ENCODE measurements around the gene LRRC26. TPM values are rescaled to one million over a fixed set of nuclear protein-coding genes. Genes with fewer than 3 reads are reported as not detected.
"Not testable (repeated sequence)": the region's sequence is repeated elsewhere in the genome, so short reads cannot be mapped to it uniquely, and the experiment has no call there.

LRRC26 gene
- polyA plus RNA-seq, 2 of the 4 experiments (the other 2 are of a cell fraction) = 0.08 to 1.0 TPM

DNA sequence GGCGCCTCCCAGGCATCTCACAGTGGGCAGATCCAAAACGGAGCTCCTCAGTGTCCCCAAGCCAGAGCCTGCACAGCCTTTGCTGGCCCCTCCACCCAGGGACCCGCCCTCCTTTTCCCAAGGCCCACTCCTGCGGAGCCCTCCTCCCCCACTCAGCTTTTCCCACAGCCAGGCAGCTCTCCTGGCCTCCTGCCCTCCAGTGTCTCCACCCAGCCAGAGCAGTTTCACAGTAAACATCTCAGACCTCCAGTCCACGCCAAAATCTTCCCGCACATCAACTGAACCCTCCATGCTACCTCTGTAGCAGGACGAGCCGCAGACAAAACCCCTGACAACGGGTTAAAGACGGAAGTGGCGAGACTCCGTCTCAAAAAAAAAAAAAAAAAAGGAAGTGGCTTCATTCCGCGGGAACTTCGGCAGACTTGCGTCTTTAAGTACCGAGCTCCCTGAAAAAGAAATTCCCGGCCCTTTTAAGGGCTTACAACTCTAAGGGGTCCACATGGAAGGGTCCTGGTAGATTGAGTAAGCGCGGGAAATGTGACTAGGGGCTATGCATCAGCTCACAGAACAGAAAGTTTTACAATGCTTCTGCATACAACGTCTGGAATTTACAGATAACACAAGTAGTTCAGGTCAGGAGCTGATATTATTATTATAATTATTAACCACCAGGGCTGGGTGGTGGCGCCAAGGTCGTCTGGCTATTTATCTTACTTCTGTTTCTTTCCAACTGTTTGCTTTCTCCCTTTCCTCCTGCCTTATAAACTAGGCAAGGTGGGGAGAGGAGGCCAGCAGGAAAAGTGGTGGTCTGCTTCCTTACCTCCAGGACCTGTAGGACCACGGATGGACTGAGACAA, 42.3 kb downstream of the LRRC26 start:
- FAIRE-seq = no peak
- H3K4me3 ChIP-seq = peak overlapping the region; percentile 94

DNA sequence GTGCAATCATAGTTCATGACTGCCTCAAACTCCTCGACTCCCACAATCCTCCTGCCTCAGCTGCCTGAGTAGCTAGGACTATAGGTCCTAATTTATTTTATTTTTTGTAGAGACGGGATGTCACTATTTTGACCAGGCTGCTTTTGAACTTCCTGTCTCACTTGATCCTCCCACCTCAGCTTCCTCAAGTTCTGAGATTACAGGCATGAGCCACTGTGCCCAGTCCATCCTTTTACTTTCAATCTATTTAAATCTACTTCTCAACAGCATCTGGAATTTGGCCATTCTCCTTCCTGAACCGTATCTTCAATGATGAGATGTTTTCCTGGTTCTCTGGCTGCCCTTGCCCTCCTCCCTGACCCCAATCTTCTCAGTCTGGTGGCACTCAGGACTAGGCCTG, 43.1 kb downstream of the LRRC26 start:
- no peak for FAIRE-seq
- TF ChIP-seq HDAC2 (IDR thresholded peaks at IDR 0.05) (no peak), SREBF2 (IDR thresholded peaks at IDR 0.05) (no peak), SMC3 (IDR thresholded peaks at IDR 0.05) (no peak), E2F6 (IDR thresholded peaks at IDR 0.05; ENCODE audit: borderline replicate concordance, low read depth) (no peak), TFCP2L1 (CRISPR knock-in tag; IDR thresholded peaks at IDR 0.05) (no peak), JUN (IDR thresholded peaks at IDR 0.05) (no peak), POLR2AphosphoS2 (conservative IDR thresholded peaks at IDR 0.05; ENCODE audit: low read length) (no peak), HOXA7 (CRISPR knock-in tag; IDR thresholded peaks at IDR 0.05) (no peak), CTCF (IDR thresholded peaks at IDR 0.05) (no peak), FOSB (CRISPR knock-in tag; IDR thresholded peaks at IDR 0.05) (no peak), HOXB13 (CRISPR knock-in tag; IDR thresholded peaks at IDR 0.05; ENCODE audit: low read depth) (no peak)
- TF ChIP-seq, protein P1, sequence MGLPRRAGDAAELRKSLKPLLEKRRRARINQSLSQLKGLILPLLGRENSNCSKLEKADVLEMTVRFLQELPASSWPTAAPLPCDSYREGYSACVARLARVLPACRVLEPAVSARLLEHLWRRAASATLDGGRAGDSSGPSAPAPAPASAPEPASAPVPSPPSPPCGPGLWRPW (IDR thresholded peaks at IDR 0.05) = no peak
- TF ChIP-seq, protein P2, sequence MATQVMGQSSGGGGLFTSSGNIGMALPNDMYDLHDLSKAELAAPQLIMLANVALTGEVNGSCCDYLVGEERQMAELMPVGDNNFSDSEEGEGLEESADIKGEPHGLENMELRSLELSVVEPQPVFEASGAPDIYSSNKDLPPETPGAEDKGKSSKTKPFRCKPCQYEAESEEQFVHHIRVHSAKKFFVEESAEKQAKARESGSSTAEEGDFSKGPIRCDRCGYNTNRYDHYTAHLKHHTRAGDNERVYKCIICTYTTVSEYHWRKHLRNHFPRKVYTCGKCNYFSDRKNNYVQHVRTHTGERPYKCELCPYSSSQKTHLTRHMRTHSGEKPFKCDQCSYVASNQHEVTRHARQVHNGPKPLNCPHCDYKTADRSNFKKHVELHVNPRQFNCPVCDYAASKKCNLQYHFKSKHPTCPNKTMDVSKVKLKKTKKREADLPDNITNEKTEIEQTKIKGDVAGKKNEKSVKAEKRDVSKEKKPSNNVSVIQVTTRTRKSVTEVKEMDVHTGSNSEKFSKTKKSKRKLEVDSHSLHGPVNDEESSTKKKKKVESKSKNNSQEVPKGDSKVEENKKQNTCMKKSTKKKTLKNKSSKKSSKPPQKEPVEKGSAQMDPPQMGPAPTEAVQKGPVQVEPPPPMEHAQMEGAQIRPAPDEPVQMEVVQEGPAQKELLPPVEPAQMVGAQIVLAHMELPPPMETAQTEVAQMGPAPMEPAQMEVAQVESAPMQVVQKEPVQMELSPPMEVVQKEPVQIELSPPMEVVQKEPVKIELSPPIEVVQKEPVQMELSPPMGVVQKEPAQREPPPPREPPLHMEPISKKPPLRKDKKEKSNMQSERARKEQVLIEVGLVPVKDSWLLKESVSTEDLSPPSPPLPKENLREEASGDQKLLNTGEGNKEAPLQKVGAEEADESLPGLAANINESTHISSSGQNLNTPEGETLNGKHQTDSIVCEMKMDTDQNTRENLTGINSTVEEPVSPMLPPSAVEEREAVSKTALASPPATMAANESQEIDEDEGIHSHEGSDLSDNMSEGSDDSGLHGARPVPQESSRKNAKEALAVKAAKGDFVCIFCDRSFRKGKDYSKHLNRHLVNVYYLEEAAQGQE (IDR thresholded peaks at IDR 0.05) = no peak
- WGBS (ENCODE audit: missing lambda C conversion rate) = 44% methylated on average over 3 of the region's 3 CpGs
- ChIA-PET CTCF (interaction anchor here (0.6 to 2.4 kb wide), 9 partner anchors 8 to 110 kb away, joined by 3 to 9 read pairs (median 4); partner anchors contain the start of genes NPDC1 and RNF224), POLR2A (interaction anchor here (0.7 to 1.0 kb wide), 2 partner anchors 16 to 74 kb away, joined by 4 to 5 read pairs; partner anchors contain the start of gene TPRN)
- peak overlapping the region; percentile 98 for H3K27ac ChIP-seq
- H3K4me1 ChIP-seq = peaks cover 23% of the 10 kb centered on the region
- no peak for ATAC-seq
- DNase-seq (ENCODE audit: low read depth in 1 of 2, low spot score in 1 of 2) = no peak
- peak overlapping the region; percentile 100 for H3K4me2 ChIP-seq
- H3K9me3 ChIP-seq = no peaks in the 10 kb centered on the region
- H3K4me3 ChIP-seq = peak overlapping the region; percentile 94

More for the DNA sequence above, 42.3 kb downstream of the LRRC26 start:
- H3K4me1 ChIP-seq = peaks cover 17% of the 10 kb centered on the region
- ATAC-seq (no peak; a peak in 1 of 6 replicates), DNase-seq (ENCODE audit: low read depth in 1 of 2, low spot score in 1 of 2) (peak in 1 of 2 experiments; percentile 57)
- ChIA-PET POLR2A (interaction anchor here (0.6 to 1.2 kb wide), 7 partner anchors 36 to 461 kb away, joined by 3 to 5 read pairs (median 4); partner anchors contain the start of genes ANAPC2, SSNA1, TPRN and TUBB4B), CTCF (interaction anchor here (0.7 to 2.4 kb wide), 11 partner anchors 9 to 109 kb away, joined by 3 to 9 read pairs (median 4); partner anchors contain the start of gene RNF224)
- H3K27ac ChIP-seq = peak overlapping the region; percentile 98
- no peaks in the 10 kb centered on the region for H3K9me3 ChIP-seq
- WGBS (ENCODE audit: missing lambda C conversion rate) = 5% methylated on average over 24 of the region's 24 CpGs
- peak overlapping the region; percentile 100 for H3K4me2 ChIP-seq
- TF ChIP-seq MAX (IDR thresholded peaks at IDR 0.05) (0 out of 2 replicates have a peak, but pooled peaks have one; percentile 23), CBX2 (IDR thresholded peaks at IDR 0.05; ENCODE audit: borderline replicate concordance, low read depth) (no peak), E2F6 (IDR thresholded peaks at IDR 0.05; ENCODE audit: borderline replicate concordance, low read depth) (0 out of 2 replicates have a peak, but pooled peaks have one; percentile 38)

- H3K4me2 ChIP-seq; H3K27ac ChIP-seq; FAIRE-seq; ATAC-seq; H3K9me3 ChIP-seq; POLR2A ChIA-PET; DNase-seq (ENCODE audit: low read depth in 1 of 2, low spot score in 1 of 2); H3K4me3 ChIP-seq: not testable (repeated sequence)
- 93% methylated on average over 5 of the region's 5 CpGs for WGBS (ENCODE audit: missing lambda C conversion rate)
- CTCF ChIA-PET = interaction anchor here (1.1 to 10.8 kb wide), 8 partner anchors 18 to 112 kb away, joined by 3 to 113 read pairs (median 5); partner anchors contain the start of genes CYSRT1, NPDC1, RNF208 and RNF224
- peaks cover 25% of the 10 kb centered on the region for H3K4me1 ChIP-seq
Measured at GRCh38 chr9:137123952-137124462, 45.8 kb downstream of the LRRC26 start.

All from A549 (cell line).